Body of pancreas (tissue), 4 donors: ENCODE data around the gene PRDM16.

ENCODE experiments used
- CTCF ChIP-seq, 7 experiments: fragments of 450-650 bp in 4 of 7; fragments of 200-600 bp in 3 of 7; sonication (generic) in 3 of 7; IDR thresholded peaks; one replicate each; pipeline ENCODE4 v1.5.1; 2016 to 2019; ENCODE audit warnings: antibody characterized with exemption in 7 of 7
- POLR2A ChIP-seq, 3 donors: fragments of 450-650 bp; IDR thresholded peaks; one replicate each; pipeline ENCODE4 v1.6.1; 2016; ENCODE audit warnings: antibody characterized with exemption in 3 of 3, mild to moderate bottlenecking in 2 of 3

GRCh38 chr1:3146458-3146857 lies 77.5 kb downstream of the PRDM16 start:
- TF ChIP-seq CTCF (IDR thresholded peaks at IDR 0.05) (no peak), POLR2A (IDR thresholded peaks at IDR 0.05) (no peak)
